GM12872 (cell line): Measurements from ENCODE around the gene MAGOHB.

Source experiments
- TF ChIP-seq, protein P1 (sequence below): IDR thresholded peaks from 3 replicates; pipeline ENCODE4 v1.5.1; 2011; ENCODE audit warnings: low read depth, mild to moderate bottlenecking, low read length, moderate library complexity; ENCODE audit not compliant: insufficient read depth

Gene MAGOHB

DNA sequence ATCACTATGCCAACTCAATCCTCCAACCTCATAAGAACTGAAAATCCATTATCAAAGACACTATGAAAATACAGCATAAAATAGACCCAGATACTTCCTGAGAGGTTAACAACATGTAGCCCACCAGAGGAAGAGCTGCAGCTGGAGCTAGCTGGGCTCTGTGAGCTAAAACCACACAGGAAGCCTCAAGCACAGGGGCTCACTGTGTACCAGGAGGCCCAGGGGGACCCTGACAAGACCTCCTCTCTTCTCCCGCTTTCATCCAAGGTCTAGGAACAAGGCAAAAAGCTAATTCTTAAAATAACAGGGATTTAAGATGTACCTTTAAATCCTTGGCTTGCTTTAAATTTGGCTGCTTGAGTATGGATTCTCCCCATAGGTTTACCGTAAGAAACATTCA lies 54.2 kb downstream of the MAGOHB start:
- TF ChIP-seq, protein P1, sequence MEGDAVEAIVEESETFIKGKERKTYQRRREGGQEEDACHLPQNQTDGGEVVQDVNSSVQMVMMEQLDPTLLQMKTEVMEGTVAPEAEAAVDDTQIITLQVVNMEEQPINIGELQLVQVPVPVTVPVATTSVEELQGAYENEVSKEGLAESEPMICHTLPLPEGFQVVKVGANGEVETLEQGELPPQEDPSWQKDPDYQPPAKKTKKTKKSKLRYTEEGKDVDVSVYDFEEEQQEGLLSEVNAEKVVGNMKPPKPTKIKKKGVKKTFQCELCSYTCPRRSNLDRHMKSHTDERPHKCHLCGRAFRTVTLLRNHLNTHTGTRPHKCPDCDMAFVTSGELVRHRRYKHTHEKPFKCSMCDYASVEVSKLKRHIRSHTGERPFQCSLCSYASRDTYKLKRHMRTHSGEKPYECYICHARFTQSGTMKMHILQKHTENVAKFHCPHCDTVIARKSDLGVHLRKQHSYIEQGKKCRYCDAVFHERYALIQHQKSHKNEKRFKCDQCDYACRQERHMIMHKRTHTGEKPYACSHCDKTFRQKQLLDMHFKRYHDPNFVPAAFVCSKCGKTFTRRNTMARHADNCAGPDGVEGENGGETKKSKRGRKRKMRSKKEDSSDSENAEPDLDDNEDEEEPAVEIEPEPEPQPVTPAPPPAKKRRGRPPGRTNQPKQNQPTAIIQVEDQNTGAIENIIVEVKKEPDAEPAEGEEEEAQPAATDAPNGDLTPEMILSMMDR, result no peak

DNA sequence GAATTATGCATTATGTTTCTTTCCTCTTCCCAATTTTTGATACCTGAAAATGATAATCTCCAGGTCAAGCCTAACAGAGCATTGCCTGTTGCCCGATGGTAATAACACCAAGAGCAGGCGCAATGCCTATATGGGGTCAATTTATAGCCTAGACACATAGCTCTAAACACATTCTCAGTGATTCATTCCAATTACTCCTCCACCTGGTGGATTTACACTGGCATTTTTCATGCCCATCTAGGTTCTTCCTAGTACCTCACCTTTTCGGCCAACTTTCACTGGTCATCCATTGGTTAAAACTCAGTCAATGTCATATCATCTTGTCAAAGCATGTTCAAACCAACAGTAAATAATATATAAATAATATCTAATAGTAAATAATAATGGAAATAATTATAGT lies 54.6 kb downstream of the MAGOHB start:
- TF ChIP-seq, protein P1, result no peak

DNA sequence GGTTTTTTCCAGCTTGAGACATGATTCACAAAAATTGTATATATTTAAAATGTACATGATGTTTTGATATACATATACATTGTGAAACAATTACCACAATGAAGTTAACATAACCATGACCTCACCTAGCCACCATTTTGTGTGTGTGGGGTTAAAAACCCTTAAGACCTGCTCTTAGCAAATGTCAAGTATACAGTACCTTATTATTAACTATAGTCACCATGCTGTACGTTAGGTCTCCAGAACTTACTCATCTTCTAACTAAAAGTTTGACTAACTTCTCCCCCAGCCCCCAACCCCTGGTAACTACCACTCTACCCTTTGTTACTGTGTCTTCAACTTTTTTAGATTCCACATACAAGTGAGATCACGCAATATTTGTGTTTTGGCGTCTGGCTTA lies 55.1 kb downstream of the MAGOHB start:
- TF ChIP-seq, protein P1, result no peak

DNA sequence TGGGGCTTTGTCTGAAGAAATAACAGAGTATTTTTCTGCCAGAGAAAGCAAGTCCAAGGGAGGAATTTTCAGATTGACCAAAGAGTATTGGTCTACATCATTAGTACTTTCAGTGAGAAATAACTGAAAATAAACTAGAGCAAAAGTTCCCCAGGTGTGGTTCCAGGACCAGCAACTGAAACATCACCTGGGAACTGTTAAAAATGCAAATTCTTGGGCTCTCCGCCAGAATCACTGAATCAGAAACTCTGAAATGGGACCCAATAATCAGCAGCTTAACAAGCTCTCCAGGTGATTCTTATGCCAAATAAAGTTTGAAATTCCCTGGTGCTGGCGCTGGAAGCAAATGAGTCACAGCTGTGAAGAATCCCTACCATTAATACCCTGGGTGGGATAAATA lies 55.6 kb downstream of the MAGOHB start:
- TF ChIP-seq, protein P1, result no peak

DNA sequence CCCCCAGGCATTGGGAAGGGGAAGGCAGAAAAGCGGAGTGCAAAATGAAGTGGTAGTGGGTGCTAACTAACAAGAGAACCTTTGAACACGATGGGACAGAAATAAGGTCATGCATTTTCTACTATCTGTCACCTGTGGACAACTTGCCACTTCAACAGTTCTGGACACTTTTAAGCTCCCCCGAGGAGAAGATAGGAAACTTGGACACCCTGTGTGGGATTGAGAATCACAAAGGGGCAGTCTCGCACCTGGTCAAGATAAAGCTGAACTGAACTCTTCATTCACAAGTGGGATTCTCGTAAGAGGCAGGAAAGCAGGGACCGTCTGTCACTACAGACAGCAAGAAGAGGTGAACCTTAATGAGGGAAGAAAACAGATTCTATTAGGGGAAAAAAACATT lies 56.1 kb downstream of the MAGOHB start:
- TF ChIP-seq, protein P1, result no peak

DNA sequence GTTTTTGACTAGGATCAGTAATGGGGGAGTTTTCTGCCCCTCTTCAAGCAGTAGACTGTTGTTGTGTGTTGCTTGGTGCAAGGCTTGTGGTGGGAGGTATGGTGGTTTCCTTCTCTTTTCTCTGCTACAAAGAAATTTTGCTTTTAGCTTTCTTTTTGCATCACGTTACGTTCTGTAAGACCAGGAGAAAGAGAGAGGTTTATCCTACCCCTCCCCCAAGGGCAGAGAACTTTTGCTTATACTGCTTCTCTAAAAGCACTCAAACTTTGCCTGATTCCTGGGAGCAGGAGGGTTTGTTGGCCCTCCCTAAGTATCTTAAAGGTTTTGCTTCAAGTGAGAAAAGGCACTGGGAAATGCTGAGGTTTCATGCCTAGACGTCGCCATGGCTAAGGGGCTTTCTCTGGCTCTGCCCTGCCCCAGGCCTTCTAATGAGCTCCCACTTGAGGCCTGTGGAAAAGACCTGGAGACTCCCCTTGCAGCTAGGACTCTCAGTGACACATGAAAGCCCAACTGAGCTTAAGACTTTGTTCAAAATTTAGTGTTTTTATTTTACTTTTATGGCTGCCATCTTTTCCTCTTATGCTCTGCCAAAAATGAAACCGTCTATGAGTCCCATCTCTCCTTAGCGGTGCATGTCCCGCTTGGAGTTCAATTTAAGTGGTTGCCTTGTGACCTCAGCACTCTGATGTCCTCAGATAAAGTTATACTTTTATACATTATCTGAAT lies 58.5 kb downstream of the MAGOHB start:
- TF ChIP-seq, protein P1, result no peak

DNA sequence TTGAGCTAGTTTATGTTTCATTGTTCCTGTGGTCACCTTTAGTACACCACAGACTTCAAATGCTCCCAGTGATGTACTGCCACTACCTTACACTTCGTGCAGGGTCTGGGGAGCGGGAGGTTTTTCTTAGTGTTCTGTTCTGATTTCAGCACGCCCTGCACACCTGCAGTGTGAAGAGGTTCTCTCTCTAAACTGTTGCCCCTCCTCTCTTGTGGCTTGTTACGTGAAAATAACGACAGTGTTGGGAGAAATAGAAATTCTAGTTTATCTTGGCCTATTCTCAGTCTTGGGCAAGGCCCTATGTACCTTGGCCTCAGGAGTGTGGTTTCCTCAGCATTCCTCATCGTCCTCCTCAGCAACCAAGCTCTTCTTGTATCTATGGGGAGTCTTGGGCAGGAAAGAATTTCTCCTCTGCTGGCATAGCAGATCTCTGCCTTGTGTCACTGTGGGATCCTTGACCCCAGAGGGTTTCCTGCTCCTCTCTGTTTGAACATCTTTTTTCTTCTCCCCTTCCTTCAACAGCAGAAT lies 59.1 kb downstream of the MAGOHB start:
- TF ChIP-seq, protein P1, result no peak
